Measurements from ENCODE around the gene CLEC1A. TPM values are rescaled to one million over a fixed set of nuclear protein-coding genes. Genes with fewer than 3 reads are reported as not detected.

Gene CLEC1A
- polyA plus RNA-seq, 1 donor from 2014 or later, result not detected

DNA sequence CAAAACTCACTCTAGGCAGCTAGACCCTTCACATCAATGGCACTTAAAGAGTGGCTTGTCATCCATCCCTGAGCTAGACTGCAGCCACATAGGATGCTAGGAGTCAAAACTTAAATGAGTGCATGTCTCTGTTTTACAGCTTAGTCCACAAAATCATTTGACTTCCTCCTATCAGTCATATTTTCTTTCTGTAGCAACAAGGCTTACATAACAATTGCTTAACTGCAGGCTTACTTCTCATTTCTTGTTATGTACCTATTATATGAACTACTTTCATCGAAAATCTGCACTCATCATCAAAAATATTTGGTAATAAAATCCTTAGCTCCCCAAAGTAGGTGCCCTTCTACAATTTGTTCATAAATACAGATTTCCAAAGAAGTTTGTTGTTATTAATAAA, 30.1 kb downstream of the CLEC1A start:
- TF ChIP-seq, protein P1, sequence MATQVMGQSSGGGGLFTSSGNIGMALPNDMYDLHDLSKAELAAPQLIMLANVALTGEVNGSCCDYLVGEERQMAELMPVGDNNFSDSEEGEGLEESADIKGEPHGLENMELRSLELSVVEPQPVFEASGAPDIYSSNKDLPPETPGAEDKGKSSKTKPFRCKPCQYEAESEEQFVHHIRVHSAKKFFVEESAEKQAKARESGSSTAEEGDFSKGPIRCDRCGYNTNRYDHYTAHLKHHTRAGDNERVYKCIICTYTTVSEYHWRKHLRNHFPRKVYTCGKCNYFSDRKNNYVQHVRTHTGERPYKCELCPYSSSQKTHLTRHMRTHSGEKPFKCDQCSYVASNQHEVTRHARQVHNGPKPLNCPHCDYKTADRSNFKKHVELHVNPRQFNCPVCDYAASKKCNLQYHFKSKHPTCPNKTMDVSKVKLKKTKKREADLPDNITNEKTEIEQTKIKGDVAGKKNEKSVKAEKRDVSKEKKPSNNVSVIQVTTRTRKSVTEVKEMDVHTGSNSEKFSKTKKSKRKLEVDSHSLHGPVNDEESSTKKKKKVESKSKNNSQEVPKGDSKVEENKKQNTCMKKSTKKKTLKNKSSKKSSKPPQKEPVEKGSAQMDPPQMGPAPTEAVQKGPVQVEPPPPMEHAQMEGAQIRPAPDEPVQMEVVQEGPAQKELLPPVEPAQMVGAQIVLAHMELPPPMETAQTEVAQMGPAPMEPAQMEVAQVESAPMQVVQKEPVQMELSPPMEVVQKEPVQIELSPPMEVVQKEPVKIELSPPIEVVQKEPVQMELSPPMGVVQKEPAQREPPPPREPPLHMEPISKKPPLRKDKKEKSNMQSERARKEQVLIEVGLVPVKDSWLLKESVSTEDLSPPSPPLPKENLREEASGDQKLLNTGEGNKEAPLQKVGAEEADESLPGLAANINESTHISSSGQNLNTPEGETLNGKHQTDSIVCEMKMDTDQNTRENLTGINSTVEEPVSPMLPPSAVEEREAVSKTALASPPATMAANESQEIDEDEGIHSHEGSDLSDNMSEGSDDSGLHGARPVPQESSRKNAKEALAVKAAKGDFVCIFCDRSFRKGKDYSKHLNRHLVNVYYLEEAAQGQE (IDR thresholded peaks at IDR 0.05; ENCODE audit: borderline replicate concordance), result no peak
- TF ChIP-seq, protein P2, sequence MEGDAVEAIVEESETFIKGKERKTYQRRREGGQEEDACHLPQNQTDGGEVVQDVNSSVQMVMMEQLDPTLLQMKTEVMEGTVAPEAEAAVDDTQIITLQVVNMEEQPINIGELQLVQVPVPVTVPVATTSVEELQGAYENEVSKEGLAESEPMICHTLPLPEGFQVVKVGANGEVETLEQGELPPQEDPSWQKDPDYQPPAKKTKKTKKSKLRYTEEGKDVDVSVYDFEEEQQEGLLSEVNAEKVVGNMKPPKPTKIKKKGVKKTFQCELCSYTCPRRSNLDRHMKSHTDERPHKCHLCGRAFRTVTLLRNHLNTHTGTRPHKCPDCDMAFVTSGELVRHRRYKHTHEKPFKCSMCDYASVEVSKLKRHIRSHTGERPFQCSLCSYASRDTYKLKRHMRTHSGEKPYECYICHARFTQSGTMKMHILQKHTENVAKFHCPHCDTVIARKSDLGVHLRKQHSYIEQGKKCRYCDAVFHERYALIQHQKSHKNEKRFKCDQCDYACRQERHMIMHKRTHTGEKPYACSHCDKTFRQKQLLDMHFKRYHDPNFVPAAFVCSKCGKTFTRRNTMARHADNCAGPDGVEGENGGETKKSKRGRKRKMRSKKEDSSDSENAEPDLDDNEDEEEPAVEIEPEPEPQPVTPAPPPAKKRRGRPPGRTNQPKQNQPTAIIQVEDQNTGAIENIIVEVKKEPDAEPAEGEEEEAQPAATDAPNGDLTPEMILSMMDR (IDR thresholded peaks at IDR 0.05; ENCODE audit: poor library complexity, severe bottlenecking), result no peak
- TF ChIP-seq EP300 (conservative IDR thresholded peaks at IDR 0.05; ENCODE audit: poor library complexity, severe bottlenecking) (no peak), MXI1 (conservative IDR thresholded peaks at IDR 0.05; ENCODE audit: poor library complexity, severe bottlenecking) (no peak), SMC3 (conservative IDR thresholded peaks at IDR 0.05; ENCODE audit: poor library complexity) (no peak), EZH2 (IDR thresholded peaks at IDR 0.05; ENCODE audit: borderline replicate concordance, insufficient read depth, low read length, poor library complexity, severe bottlenecking) (no peak), RAD21 (conservative IDR thresholded peaks at IDR 0.05) (no peak), TAF1 (IDR thresholded peaks at IDR 0.05; ENCODE audit: low read depth) (no peak), POLR2AphosphoS5 (IDR thresholded peaks at IDR 0.05) (no peak)
- Histone ChIP-seq H3K9me3 (ENCODE audit: low read length) (no peaks in the 10 kb centered on the region), H2AFZ (ENCODE audit: low read depth, low read length) (no peak overlapping the region), H3K9ac (ENCODE audit: low read length) (no peak overlapping the region), H3K27me3 (ENCODE audit: insufficient read depth, low read depth, low read length) (no peaks in the 10 kb centered on the region), H3K79me2 (replicated peaks; ENCODE audit: insufficient read depth, low read length) (no peaks in the 10 kb centered on the region), H3K4me2 (ENCODE audit: low read length) (no peak overlapping the region), H3F3A (ENCODE audit: insufficient read depth, low read length, poor library complexity, severe bottlenecking) (no peaks in the 10 kb centered on the region), H3K4me3 (ENCODE audit: low read length) (no peak overlapping the region), H3K36me3 (ENCODE audit: insufficient read depth, low read length) (no peaks in the 10 kb centered on the region), H3K27ac (ENCODE audit: low read length) (no peak overlapping the region), H4K20me1 (ENCODE audit: insufficient read depth) (no peaks in the 10 kb centered on the region), H3K9me2 (ENCODE audit: insufficient read depth, low read length) (no peaks in the 10 kb centered on the region)

DNA sequence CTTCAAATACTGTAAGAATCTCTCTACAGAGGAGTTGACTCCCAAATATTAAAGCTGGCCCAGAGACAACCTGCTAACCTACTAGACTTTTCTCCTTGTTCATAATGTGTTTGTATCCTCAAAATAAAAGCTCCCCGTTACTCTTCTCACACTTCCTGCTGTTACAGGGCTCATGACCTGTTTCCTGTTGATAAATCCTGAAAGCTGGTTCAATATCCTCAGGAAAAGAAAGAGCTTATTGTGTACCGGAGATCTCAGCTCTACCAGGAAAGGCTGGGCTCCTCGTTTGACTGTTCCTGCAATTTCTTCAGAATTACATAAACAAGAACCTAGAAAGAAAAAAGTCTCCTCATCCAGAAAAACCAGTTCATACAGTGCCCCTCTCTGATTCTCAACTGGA, 30.8 kb downstream of the CLEC1A start:
- H3K4me2 ChIP-seq (ENCODE audit: low read length), result no peak overlapping the region
- H3K9me3 ChIP-seq (ENCODE audit: low read length), result no peaks in the 10 kb centered on the region
- H3K4me3 ChIP-seq (ENCODE audit: low read length), result no peak overlapping the region
- no peaks in the 10 kb centered on the region for H3K36me3 ChIP-seq (ENCODE audit: insufficient read depth, low read length)
- H3K9ac ChIP-seq (ENCODE audit: low read length), result no peak overlapping the region
- no peaks in the 10 kb centered on the region for H3K79me2 ChIP-seq (replicated peaks; ENCODE audit: insufficient read depth, low read length)
- no peaks in the 10 kb centered on the region for H3K9me2 ChIP-seq (ENCODE audit: insufficient read depth, low read length)
- H3F3A ChIP-seq (ENCODE audit: insufficient read depth, low read length, poor library complexity, severe bottlenecking), result no peaks in the 10 kb centered on the region
- H3K27me3 ChIP-seq (ENCODE audit: insufficient read depth, low read depth, low read length), result no peaks in the 10 kb centered on the region
- no peak overlapping the region for H2AFZ ChIP-seq (ENCODE audit: low read depth, low read length)
- H3K27ac ChIP-seq (ENCODE audit: low read length), result no peak overlapping the region
- TF ChIP-seq SMC3 (conservative IDR thresholded peaks at IDR 0.05; ENCODE audit: poor library complexity) (no peak), EZH2 (IDR thresholded peaks at IDR 0.05; ENCODE audit: borderline replicate concordance, insufficient read depth, low read length, poor library complexity, severe bottlenecking) (no peak), RAD21 (conservative IDR thresholded peaks at IDR 0.05) (no peak), TAF1 (IDR thresholded peaks at IDR 0.05; ENCODE audit: low read depth) (no peak), POLR2AphosphoS5 (IDR thresholded peaks at IDR 0.05) (no peak), MXI1 (conservative IDR thresholded peaks at IDR 0.05; ENCODE audit: poor library complexity, severe bottlenecking) (no peak), EP300 (conservative IDR thresholded peaks at IDR 0.05; ENCODE audit: poor library complexity, severe bottlenecking) (no peak)
- TF ChIP-seq, protein P1 (IDR thresholded peaks at IDR 0.05; ENCODE audit: borderline replicate concordance), result no peak
- TF ChIP-seq, protein P2 (IDR thresholded peaks at IDR 0.05; ENCODE audit: poor library complexity, severe bottlenecking), result no peak
- H4K20me1 ChIP-seq (ENCODE audit: insufficient read depth), result no peaks in the 10 kb centered on the region
